CD4-positive, alpha-beta T cell treated with Interleukin-6 for 4 hours (primary cell): ENCODE measurements around the gene ZNRF3.
"Not testable (repeated sequence)": the region's sequence is repeated elsewhere in the genome, so short reads cannot be mapped to it uniquely, and the experiment has no call there.

ENCODE experiments used
- DNase-seq: peaks from one replicate; pipeline ENCODE4 v3.0.0-alpha.2; 2020; ENCODE audit warnings: mixed read lengths

ZNRF3 gene

GRCh38 chr22:29072193-29072978, 189.0 kb downstream of the ZNRF3 start:
- DNase-seq, result peak; percentile 89

DNA sequence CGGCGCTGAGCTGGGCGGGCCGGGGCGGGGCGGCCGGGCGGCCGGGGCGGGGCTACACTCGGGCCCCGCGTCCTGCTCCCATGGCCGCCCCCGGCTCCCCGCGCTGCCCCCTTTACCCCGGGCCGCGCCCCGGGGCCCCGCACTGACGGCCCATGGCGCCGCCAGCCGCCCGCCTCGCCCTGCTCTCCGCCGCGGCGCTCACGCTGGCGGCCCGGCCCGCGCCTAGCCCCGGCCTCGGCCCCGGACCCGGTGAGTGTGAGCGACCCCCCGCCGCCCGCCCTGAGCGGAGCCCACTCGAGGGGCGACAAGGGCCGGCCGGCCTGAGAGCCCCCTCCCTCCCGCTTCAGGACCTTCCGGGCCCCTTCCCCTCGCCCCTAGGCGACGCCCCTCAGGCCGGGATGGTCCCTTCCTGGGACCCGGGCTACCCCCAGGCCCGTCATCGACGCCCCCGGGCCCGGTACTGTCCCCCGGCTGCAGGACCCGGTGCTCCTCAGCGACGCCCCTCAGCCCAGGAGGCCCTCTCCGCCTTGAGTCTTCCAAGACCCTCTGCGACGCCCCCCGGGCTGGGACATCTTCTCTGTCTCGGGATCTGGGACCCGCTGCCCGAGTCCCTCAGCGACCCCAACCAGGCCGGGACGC, 189.7 kb downstream of the ZNRF3 start, which contains the start of gene KREMEN1:
KREMEN1 (plus strand) TSS at position 57 of the 639 bp plus-strand sequence; CDS start at position 153, 96 bp downstream.
- DNase-seq, result peak; percentile 2

- peak; percentile 18 for DNase-seq
Measured at GRCh38 chr22:29073618-29074275, 190.4 kb downstream of the ZNRF3 start.

- no peak for DNase-seq
Measured at GRCh38 chr22:29074276-29074772, 191.0 kb downstream of the ZNRF3 start.

GRCh38 chr22:29078036-29078868, 194.9 kb downstream of the ZNRF3 start:
- no peak for DNase-seq

DNA sequence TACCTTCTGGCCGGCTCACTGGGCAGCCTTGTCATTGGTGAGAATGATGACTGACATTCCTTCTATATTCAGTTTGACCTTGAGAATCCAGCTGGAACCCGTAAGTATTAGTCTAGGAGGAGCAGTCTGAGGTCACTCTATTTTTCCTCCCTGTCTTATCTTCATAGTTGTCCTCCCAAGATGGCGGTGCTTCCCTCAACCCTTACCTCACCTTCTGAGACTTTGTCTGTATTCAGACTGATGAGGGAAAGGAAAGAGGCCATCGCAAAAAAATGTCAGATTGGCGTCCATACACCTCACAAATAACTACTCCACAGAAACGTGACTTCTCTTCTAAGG, 195.5 kb downstream of the ZNRF3 start:
- DNase-seq, result no peak

- DNase-seq, result no peak
Measured at GRCh38 chr22:29079218-29079901, 196.0 kb downstream of the ZNRF3 start.

GRCh38 chr22:29080106-29080975, 197.0 kb downstream of the ZNRF3 start:
- DNase-seq, result no peak

GRCh38 chr22:29081517-29082236, 198.3 kb downstream of the ZNRF3 start:
- DNase-seq, result no peak

- DNase-seq, result no peak
Measured at GRCh38 chr22:29082826-29083545, 199.6 kb downstream of the ZNRF3 start.

DNA sequence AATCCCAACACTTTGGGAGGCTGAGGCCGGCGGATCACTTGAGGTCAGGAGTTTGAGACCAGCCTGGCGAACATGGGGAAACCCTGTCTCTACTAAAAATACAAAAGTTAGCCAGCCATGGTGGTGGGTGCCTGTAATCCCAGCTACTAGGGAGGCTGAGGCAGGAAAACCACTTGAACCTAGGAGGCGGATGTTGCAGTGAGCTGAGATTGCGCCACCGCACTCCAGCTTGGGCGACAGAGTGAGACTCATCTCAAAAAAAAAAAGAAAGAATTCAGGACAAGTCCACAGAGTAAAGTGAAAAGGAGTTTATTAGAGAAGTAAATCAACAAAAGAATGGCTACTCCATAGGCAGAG, 200.2 kb downstream of the ZNRF3 start:
- DNase-seq, result not testable (repeated sequence)

DNA sequence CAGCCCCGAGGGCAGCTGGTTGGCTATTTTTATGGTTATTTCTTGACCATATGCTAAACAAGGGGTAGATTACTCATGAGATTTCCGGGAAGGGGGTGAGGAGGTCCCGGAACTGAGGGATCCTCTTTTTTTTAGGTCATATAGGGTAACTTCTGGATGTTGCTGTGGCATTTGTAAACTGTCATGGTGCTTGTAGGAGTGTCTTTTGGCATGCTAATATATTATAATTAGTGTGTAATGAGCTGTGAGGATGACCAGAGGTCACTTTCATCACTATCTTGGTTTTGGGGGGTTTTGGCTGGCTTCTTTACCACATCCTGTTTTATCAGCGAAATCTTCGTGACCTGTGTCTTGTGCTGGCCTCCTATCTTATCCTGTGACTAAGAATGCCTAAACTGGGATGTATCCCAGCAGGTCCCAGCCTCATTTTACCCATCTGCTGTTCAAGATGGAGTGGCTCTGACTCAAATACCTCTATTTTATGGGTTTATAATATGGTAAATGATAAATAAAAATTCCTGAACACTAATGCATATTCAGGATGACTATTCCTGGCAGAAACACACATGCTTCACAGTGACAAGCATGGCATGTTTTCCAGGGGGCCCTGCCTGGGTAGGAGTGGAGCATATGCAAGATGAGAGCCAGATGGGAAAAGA, 200.7 kb downstream of the ZNRF3 start:
- no peak for DNase-seq

DNA sequence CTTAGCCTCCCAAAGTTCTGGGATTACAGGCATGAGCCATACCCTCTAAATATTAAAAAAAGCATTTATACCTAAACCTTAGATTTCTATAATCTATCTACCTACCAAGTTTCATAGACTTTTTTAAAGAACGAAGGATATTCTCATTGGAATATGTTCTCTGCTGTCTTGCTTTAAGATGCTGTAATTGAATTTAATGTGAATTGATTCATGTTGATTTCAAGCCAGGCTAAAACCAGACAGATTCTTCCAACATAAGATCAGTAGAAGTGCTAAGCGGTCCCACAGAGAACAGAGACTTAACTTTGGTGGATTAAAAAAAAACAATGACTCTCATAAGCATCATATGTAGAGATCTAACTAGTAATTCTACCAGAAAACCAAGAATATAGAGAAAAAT, 203.6 kb downstream of the ZNRF3 start:
- DNase-seq, result no peak

- no peak for DNase-seq
Measured at GRCh38 chr22:29088809-29089208, 205.4 kb downstream of the ZNRF3 start.

- no peak for DNase-seq
Measured at GRCh38 chr22:29089507-29089906, 206.1 kb downstream of the ZNRF3 start.

GRCh38 chr22:29090039-29090438, 206.7 kb downstream of the ZNRF3 start:
- DNase-seq, result no peak

DNA sequence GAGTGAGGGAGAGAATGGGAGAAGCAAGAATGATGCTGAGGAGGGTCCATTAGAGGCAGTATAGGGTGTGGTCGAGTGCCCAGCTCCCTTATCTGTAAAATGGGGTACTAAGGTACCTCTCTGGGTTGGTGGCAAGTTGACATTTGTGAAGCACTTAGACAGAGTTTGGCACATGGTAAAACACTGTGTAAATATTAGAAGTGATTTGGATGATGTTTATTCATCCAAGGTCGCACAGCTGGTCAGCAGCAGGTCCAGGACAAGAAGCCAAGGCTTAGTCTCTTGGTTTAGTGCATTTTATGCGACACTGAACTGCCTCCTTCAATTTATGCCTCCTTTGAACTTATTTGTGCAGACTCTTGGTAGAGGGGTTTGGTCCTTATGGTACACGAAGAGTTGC, 208.9 kb downstream of the ZNRF3 start:
- no peak for DNase-seq

GRCh38 chr22:29093030-29093429, 209.7 kb downstream of the ZNRF3 start:
- no peak for DNase-seq
